ENCODE measurements around the gene GLI1. TPM values are rescaled to one million over a fixed set of nuclear protein-coding genes. Genes with fewer than 3 reads are reported as not detected.
A peak's percentile ranks its signal among the peaks of the same experiment; 100 is the strongest.

Gene GLI1
- total RNA-seq, 1 experiment from 2014 or later = 25.8 TPM

DNA sequence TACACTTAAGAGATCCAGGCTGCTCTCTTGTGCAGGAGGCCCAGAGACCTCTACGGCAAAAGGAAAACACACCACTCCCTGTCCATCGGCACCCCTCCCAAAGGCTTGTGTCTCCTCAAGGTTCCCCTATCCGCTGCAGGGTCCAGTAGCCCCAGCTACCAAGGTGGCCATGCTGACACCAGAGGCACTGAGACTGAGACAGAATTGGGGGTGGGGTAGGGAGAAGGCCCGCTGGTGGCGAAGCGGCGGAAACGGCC lies 60.1 kb downstream of the GLI1 start:
- H3K9me3 Mint-ChIP-seq = no peaks in the 10 kb centered on the region
- Histone ChIP-seq H3K4ac (ENCODE audit: low read depth, low read length) (no peak overlapping the region), H2AFZ (ENCODE audit: low read length) (no peak overlapping the region), H2BK5ac (ENCODE audit: insufficient read length, low read length) (no peak overlapping the region), H2AK5ac (ENCODE audit: insufficient read length, low read length) (no peak overlapping the region), H4K5ac (ENCODE audit: insufficient read length, low read depth, low read length) (no peak overlapping the region), H3T11ph (ENCODE audit: low read length) (no peak overlapping the region), H2BK15ac (ENCODE audit: low read depth, low read length) (no peak overlapping the region), H3K23me2 (ENCODE audit: insufficient read length, low read depth, low read length, poor library complexity, severe bottlenecking) (peaks cover 22% of the 10 kb centered on the region), H3K4me1 (ENCODE audit: insufficient read depth, low read length) (peaks cover 3% of the 10 kb centered on the region; the same call in 1 of the 2 replicates), H3K14ac (ENCODE audit: insufficient read depth, low read length) (peak overlapping the region; percentile 72), H4K91ac (ENCODE audit: insufficient read length, low read depth, low read length) (no peak overlapping the region), H2BK120ac (ENCODE audit: low read depth, low read length, poor library complexity, severe bottlenecking) (no peak overlapping the region), H3K27ac (ENCODE audit: insufficient read length, low read depth, low read length) (peak overlapping the region; percentile 90), H4K8ac (replicated peaks; ENCODE audit: insufficient read length, low read depth, low read length) (no peak overlapping the region), H4K20me1 (ENCODE audit: control insufficient read depth, insufficient read depth, insufficient read length) (no peaks in the 10 kb centered on the region), H3K18ac (ENCODE audit: insufficient read length, low read depth, low read length) (peak overlapping the region; percentile 88), H3K79me1 (ENCODE audit: insufficient read depth, low read depth, low read length, poor library complexity, severe bottlenecking) (no peaks in the 10 kb centered on the region), H3K79me2 (ENCODE audit: insufficient read depth, low read length) (0 out of 2 replicates have a peak, but pooled peaks cover 1% of the 10 kb centered on the region), H3K9me3 (ENCODE audit: control insufficient read depth, low read depth, low read length) (no peaks in the 10 kb centered on the region), H3K4me2 (ENCODE audit: insufficient read depth, insufficient read length, low read length) (peak overlapping the region; percentile 87), H2BK20ac (ENCODE audit: low read depth, low read length, poor library complexity, severe bottlenecking) (no peak overlapping the region), H3K23ac (ENCODE audit: insufficient read length, low read depth, low read length) (no peak overlapping the region), H2BK12ac (ENCODE audit: insufficient read length, low read depth, low read length) (no peak overlapping the region), H3K9ac (ENCODE audit: extremely low read depth, insufficient read length, low read length) (peak overlapping the region; percentile 94), H3K27me3 (ENCODE audit: insufficient read depth, low read length) (no peaks in the 10 kb centered on the region), H3K56ac (ENCODE audit: insufficient read length, low read depth, low read length) (peak overlapping the region; percentile 31)
- no CpG with 5 or more reads among the region's 8 CpGs for WGBS (ENCODE audit: extremely low coverage, insufficient read length, low lambda C conversion rate)
- peak overlapping the region; percentile 93 to 96 for H3K4me3 Mint-ChIP-seq
- no peaks in the 10 kb centered on the region; the same call in 1 of the 2 replicates for H3K27me3 Mint-ChIP-seq (ENCODE audit: low read depth)
- peaks cover 37 to 45% of the 10 kb centered on the region in 2 experiments for H3K4me1 Mint-ChIP-seq
- DNase-seq = peak; percentile 74
- H3K27ac Mint-ChIP-seq = peak overlapping the region; percentile 88 to 99 (median 90)
- H3K36me3 Mint-ChIP-seq (ENCODE audit: insufficient read depth in 1 of 3, low read depth in 3 of 3) = peaks cover 35 to 54% (median 53%) of the 10 kb centered on the region in 3 experiments
- TF ChIP-seq, protein P1, sequence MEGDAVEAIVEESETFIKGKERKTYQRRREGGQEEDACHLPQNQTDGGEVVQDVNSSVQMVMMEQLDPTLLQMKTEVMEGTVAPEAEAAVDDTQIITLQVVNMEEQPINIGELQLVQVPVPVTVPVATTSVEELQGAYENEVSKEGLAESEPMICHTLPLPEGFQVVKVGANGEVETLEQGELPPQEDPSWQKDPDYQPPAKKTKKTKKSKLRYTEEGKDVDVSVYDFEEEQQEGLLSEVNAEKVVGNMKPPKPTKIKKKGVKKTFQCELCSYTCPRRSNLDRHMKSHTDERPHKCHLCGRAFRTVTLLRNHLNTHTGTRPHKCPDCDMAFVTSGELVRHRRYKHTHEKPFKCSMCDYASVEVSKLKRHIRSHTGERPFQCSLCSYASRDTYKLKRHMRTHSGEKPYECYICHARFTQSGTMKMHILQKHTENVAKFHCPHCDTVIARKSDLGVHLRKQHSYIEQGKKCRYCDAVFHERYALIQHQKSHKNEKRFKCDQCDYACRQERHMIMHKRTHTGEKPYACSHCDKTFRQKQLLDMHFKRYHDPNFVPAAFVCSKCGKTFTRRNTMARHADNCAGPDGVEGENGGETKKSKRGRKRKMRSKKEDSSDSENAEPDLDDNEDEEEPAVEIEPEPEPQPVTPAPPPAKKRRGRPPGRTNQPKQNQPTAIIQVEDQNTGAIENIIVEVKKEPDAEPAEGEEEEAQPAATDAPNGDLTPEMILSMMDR (conservative IDR thresholded peaks at IDR 0.05) = no peak

All from H9 (cell line).